ENCODE results near the gene ADAM19. TPM values are rescaled to one million over a fixed set of nuclear protein-coding genes. Genes with fewer than 3 reads are reported as not detected.

The ADAM19 gene
- total and polyA plus RNA-seq, 2 of the 4 experiments (the other 2 are of a cell fraction) = 35.5 to 49.2 TPM

DNA sequence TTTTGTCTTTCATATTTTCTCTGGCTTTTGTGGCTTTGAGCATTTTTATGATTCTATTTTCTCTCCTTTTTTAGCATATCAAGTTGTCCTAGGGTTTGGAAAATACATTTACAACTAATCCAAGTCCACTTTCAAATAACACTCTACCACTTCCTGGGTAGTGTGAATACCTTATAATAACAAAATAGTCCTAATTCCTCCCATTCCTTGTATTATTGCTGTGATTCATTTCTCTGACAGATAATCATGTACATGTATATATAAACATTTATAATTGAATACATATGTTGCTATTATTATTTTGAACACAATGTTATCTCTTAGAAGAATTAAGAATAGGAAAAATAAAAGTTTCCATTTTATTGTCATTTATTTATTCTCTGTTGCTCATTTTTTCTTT is 14.9 kb upstream of the ADAM19 start:
- no peak overlapping the region for H3K4ac ChIP-seq (ENCODE audit: low read depth, low read length)
- no peak overlapping the region for H3K23ac ChIP-seq (ENCODE audit: low read depth, low read length)
- no peak overlapping the region for H3K4me2 ChIP-seq (ENCODE audit: low read depth, low read length)
- no peak overlapping the region for H2BK5ac ChIP-seq (ENCODE audit: low read depth, low read length, poor library complexity, severe bottlenecking)
- no peak overlapping the region for H3K18ac ChIP-seq (ENCODE audit: low read depth, low read length)
- H3K9me1 ChIP-seq (ENCODE audit: insufficient read depth, low read length) = no peaks in the 10 kb centered on the region
- dilution Hi-C loops (cut with HindIII; ENCODE audit: low sequenced_read_pairs, unreplicated experiment) (no loop called here), intact Hi-C loops (cut with micrococcal nuclease) (no loop called here), in situ Hi-C loops (cut with MboI; ENCODE audit: low sequenced_read_pairs) (no loop called here)
- no peak overlapping the region for H2AK9ac ChIP-seq (replicated peaks; ENCODE audit: low read depth, low read length, poor library complexity)
- no peak overlapping the region for H3K56ac ChIP-seq (ENCODE audit: extremely low read depth, insufficient read depth, low read length)
- H4K20me1 ChIP-seq (ENCODE audit: insufficient read depth, low read length) = no peaks in the 10 kb centered on the region
- H3K27ac ChIP-seq (ENCODE audit: insufficient read depth, low read length) = no peak overlapping the region
- no peak overlapping the region for H2AK5ac ChIP-seq (ENCODE audit: low read depth, low read length)
- H4K8ac ChIP-seq (ENCODE audit: low read depth in 2 of 2, low read length in 2 of 2) = no peak overlapping the region
- ChIA-PET POLR2A (ENCODE audit: unreplicated experiment) (interaction anchor here (0.6 kb wide), 1 partner anchor 10 kb away, joined by 4 read pairs; no protein-coding TSS in a partner anchor), CTCF (interaction anchor here (0.6 kb wide), 1 partner anchor 78 kb away, joined by 4 read pairs; no protein-coding TSS in a partner anchor)
- no peak overlapping the region for H2BK20ac ChIP-seq (ENCODE audit: low read depth, low read length)
- DNase-seq (peak; percentile 35), ATAC-seq (ENCODE audit: low read depth) (peak; percentile 45; the same call in 1 of the 2 replicates)
- H2BK15ac ChIP-seq (ENCODE audit: low read depth, low read length) = no peak overlapping the region
- H3K9ac ChIP-seq (ENCODE audit: low read depth, low read length) = no peak overlapping the region
- no peak overlapping the region for H3K14ac ChIP-seq (replicated peaks; ENCODE audit: low read depth, low read length)
- TF ChIP-seq RFX5 (IDR thresholded peaks at IDR 0.05; ENCODE audit: low read depth, low read length) (no peak), RCOR1 (IDR thresholded peaks at IDR 0.05; ENCODE audit: insufficient replicate concordance, low read length) (no peak), CEBPB (IDR thresholded peaks at IDR 0.05; ENCODE audit: low read depth, low read length) (no peak), MAFK (IDR thresholded peaks at IDR 0.05; ENCODE audit: low read depth, low read length) (no peak), MXI1 (IDR thresholded peaks at IDR 0.05; ENCODE audit: borderline replicate concordance, low read depth, low read length) (no peak), BHLHE40 (IDR thresholded peaks at IDR 0.05; ENCODE audit: low read depth, low read length) (no peak), FOS (IDR thresholded peaks at IDR 0.05; ENCODE audit: low read depth, low read length) (no peak), CHD1 (IDR thresholded peaks at IDR 0.05; ENCODE audit: low read depth, low read length) (no peak), RAD21 (IDR thresholded peaks at IDR 0.05; ENCODE audit: low read length) (no peak), NFE2L2 (IDR thresholded peaks at IDR 0.05; ENCODE audit: low read depth, low read length) (no peak), POLR2A (IDR thresholded peaks at IDR 0.05; ENCODE audit: low read depth, low read length) (no peak)
- TF ChIP-seq, protein P1, sequence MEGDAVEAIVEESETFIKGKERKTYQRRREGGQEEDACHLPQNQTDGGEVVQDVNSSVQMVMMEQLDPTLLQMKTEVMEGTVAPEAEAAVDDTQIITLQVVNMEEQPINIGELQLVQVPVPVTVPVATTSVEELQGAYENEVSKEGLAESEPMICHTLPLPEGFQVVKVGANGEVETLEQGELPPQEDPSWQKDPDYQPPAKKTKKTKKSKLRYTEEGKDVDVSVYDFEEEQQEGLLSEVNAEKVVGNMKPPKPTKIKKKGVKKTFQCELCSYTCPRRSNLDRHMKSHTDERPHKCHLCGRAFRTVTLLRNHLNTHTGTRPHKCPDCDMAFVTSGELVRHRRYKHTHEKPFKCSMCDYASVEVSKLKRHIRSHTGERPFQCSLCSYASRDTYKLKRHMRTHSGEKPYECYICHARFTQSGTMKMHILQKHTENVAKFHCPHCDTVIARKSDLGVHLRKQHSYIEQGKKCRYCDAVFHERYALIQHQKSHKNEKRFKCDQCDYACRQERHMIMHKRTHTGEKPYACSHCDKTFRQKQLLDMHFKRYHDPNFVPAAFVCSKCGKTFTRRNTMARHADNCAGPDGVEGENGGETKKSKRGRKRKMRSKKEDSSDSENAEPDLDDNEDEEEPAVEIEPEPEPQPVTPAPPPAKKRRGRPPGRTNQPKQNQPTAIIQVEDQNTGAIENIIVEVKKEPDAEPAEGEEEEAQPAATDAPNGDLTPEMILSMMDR (conservative IDR thresholded peaks at IDR 0.05; ENCODE audit: low read depth, low read length) = no peak
- TF ChIP-seq, protein P2, sequence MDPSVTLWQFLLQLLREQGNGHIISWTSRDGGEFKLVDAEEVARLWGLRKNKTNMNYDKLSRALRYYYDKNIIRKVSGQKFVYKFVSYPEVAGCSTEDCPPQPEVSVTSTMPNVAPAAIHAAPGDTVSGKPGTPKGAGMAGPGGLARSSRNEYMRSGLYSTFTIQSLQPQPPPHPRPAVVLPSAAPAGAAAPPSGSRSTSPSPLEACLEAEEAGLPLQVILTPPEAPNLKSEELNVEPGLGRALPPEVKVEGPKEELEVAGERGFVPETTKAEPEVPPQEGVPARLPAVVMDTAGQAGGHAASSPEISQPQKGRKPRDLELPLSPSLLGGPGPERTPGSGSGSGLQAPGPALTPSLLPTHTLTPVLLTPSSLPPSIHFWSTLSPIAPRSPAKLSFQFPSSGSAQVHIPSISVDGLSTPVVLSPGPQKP (IDR thresholded peaks at IDR 0.05; ENCODE audit: borderline replicate concordance, low read depth, low read length) = no peak
- TF ChIP-seq, protein P3, sequence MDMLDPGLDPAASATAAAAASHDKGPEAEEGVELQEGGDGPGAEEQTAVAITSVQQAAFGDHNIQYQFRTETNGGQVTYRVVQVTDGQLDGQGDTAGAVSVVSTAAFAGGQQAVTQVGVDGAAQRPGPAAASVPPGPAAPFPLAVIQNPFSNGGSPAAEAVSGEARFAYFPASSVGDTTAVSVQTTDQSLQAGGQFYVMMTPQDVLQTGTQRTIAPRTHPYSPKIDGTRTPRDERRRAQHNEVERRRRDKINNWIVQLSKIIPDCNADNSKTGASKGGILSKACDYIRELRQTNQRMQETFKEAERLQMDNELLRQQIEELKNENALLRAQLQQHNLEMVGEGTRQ (IDR thresholded peaks at IDR 0.05; ENCODE audit: low read depth, low read length) = no peak
- no peaks in the 10 kb centered on the region for H3K36me3 ChIP-seq (ENCODE audit: control insufficient read depth, insufficient read depth, low read length)
- no peak overlapping the region for H2AFZ ChIP-seq (replicated peaks; ENCODE audit: low read length, poor library complexity)
- no peak overlapping the region for H3K4me3 ChIP-seq (ENCODE audit: insufficient read depth, low read depth, low read length)
- no peak overlapping the region for H4K5ac ChIP-seq (ENCODE audit: low read depth, low read length)
- peaks cover 4% of the 10 kb centered on the region for H3K4me1 ChIP-seq (ENCODE audit: control insufficient read depth, insufficient read depth, low read length)
- H4K91ac ChIP-seq (ENCODE audit: insufficient read depth, low read depth, low read length) = no peak overlapping the region
- no peak overlapping the region for H2BK120ac ChIP-seq (ENCODE audit: low read depth, low read length)
- H3K79me1 ChIP-seq (ENCODE audit: low read depth in 1 of 2, low read length in 2 of 2) = no peaks in the 10 kb centered on the region
- no TSS peak for BruUV-seq (replicated peaks)
- no peaks in the 10 kb centered on the region for H3K27me3 ChIP-seq (ENCODE audit: control insufficient read depth, insufficient read depth, low read length)
- H3K9me3 ChIP-seq (ENCODE audit: control insufficient read depth, insufficient read depth, low read length) = no peaks in the 10 kb centered on the region
